ENCODE data around the gene HOXD4.

Gene HOXD4

DNA sequence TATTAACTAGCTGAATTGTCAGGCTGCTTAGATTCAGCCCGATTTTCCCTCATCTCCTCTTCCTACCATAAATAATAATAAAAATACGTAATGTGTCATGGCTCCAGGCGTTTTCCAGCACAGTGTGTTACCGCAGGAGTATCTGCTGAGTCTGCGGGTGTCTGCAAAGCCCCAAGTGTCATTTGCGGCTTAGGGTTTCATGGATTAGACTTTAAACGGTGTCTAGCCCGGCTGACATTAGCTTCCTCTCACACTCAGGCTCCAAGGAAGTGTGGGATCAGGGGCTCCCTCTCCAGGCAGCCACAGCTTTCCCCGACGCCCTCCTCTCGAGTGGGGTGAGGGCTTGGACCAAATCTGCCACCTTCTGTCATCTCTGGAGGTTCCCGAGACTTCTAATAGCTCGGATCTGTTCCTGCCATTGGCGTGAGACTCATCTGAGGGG lies 23.1 kb downstream of the HOXD4 start:
- no peak overlapping the region for H3K27ac ChIP-seq
- no peak for TF ChIP-seq ZFX (IDR thresholded peaks at IDR 0.05; ENCODE audit: borderline replicate concordance)
- TF ChIP-seq, protein P1, sequence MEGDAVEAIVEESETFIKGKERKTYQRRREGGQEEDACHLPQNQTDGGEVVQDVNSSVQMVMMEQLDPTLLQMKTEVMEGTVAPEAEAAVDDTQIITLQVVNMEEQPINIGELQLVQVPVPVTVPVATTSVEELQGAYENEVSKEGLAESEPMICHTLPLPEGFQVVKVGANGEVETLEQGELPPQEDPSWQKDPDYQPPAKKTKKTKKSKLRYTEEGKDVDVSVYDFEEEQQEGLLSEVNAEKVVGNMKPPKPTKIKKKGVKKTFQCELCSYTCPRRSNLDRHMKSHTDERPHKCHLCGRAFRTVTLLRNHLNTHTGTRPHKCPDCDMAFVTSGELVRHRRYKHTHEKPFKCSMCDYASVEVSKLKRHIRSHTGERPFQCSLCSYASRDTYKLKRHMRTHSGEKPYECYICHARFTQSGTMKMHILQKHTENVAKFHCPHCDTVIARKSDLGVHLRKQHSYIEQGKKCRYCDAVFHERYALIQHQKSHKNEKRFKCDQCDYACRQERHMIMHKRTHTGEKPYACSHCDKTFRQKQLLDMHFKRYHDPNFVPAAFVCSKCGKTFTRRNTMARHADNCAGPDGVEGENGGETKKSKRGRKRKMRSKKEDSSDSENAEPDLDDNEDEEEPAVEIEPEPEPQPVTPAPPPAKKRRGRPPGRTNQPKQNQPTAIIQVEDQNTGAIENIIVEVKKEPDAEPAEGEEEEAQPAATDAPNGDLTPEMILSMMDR (IDR thresholded peaks at IDR 0.05) = no peak

DNA sequence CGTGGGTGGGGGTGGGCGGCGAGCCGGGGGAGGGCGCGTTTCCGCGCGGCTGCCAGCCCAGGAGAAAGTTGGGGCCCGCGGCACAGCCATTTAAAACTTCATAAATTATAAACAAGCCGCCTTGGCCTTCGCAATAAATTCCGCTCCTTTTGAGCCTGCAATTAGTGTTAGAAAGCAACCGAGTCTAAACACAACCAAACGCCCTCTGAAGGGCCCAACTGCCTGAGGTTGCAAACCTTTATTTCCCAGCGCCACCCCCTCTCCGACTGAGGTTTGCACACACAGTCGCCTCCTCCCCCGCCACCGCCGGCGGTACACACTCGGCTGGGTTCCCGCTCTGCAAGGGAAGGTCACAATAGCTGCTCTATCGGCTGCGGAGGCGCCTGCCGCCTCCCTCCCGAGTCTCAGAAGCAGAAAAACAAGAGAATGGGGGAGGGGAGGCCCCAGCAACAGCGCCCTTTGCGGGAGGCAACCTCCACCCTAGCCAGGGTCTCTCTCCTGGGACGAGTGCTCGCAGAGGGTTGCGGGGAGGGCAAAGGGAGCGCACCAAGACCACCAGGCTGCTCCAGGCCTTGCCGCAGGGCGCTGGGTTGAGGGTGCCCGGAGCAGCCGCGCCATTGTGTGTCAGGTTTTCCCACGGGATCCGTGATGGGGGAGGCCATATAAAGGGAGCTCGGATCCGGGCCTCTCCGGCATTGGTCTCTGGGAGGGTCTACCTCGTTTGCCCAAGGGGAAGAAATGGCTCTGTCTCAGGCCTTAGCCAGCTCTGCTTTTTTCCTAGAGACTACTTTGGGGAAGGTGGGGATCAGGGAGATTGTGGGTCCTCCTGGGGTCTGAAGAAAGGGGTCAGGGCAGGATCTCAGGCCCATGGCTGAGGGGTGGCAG lies 23.7 kb downstream of the HOXD4 start:
- TF ChIP-seq ZFX (IDR thresholded peaks at IDR 0.05; ENCODE audit: borderline replicate concordance) = no peak
- TF ChIP-seq, protein P1 (IDR thresholded peaks at IDR 0.05) = no peak
- no peak overlapping the region for H3K27ac ChIP-seq

- no peak for TF ChIP-seq ZFX (IDR thresholded peaks at IDR 0.05; ENCODE audit: borderline replicate concordance)
- TF ChIP-seq, protein P1 (IDR thresholded peaks at IDR 0.05) = no peak
- H3K27ac ChIP-seq = no peak overlapping the region
Measured at GRCh38 chr2:176175709-176176607, 24.6 kb downstream of the HOXD4 start.

DNA sequence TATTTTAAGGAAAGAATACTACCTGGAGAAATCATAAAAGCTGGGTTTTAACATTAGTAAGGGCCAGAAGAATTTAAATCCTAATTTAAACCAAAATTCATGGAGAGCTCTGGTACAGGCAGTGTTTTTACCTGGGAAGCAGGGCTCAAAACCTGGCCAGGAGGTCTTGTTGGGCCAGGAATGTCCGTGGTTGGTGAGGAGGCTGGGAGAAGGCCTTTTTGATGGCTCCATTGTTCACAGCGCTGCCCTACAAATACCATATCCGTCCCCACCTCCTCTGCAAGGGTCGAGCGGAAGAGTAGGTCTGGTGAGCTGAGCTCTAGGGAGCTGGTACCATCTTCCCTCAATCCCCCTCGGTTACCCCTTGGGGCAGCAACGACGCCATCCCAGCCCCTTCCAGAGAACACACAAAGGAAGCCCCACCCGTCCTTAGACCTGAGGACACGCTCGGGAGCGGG lies 26.3 kb downstream of the HOXD4 start:
- H3K27ac ChIP-seq = no peak overlapping the region
- TF ChIP-seq, protein P1 (IDR thresholded peaks at IDR 0.05) = no peak
- TF ChIP-seq ZFX (IDR thresholded peaks at IDR 0.05; ENCODE audit: borderline replicate concordance) = no peak

- TF ChIP-seq, protein P1 (IDR thresholded peaks at IDR 0.05) = no peak
- H3K27ac ChIP-seq = no peak overlapping the region
Measured at GRCh38 chr2:176178038-176178756, 26.8 kb downstream of the HOXD4 start.

- H3K27ac ChIP-seq = no peak overlapping the region
- no peak for TF ChIP-seq ZFX (IDR thresholded peaks at IDR 0.05; ENCODE audit: borderline replicate concordance)
- TF ChIP-seq, protein P1 (IDR thresholded peaks at IDR 0.05) = no peak
Measured at GRCh38 chr2:176178757-176179295, 27.5 kb downstream of the HOXD4 start.
